HG03342 (cell line): ENCODE results near the gene STAMBPL1.

ENCODE experiments used
- ATAC-seq: cut with Tn5 transposase; IDR thresholded peaks from one replicate; pipeline ENCODE4 v1.9.1; 2021; ENCODE audit warnings: mild to moderate bottlenecking, moderate library complexity; ENCODE audit not compliant: unreplicated experiment

Gene STAMBPL1

DNA sequence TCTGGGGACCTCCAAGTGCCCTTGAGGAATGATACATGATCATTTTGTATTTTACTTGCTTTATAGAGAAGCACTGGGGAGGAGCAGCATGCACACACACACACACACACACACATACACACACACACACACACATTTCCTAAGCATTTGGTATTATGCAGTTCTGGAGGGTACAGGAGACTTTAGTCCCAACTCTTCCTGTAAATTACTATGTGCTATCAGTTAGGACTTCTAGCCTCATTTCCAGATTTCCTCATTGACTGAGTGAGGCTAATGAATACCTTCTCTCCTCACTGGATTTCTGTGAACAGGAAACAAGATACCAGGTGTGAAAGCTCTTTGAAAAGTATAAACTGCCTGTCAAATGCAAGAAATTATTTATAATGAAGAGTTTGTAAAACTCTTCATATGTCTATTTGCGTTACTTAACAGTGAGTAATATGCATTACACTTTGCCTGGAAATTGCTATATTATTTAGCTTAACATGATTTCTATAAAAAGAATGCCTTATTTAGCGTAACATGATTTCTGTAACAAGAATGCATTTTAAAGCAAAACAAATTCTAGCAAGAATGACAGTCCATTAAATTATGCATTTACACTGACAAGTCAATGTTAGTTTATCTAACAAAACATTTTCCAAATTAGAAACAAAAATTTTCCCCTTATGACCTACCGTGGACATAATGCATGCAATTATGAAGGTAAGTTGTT lies 38.3 kb downstream of the STAMBPL1 start:
- ATAC-seq, result no peak

DNA sequence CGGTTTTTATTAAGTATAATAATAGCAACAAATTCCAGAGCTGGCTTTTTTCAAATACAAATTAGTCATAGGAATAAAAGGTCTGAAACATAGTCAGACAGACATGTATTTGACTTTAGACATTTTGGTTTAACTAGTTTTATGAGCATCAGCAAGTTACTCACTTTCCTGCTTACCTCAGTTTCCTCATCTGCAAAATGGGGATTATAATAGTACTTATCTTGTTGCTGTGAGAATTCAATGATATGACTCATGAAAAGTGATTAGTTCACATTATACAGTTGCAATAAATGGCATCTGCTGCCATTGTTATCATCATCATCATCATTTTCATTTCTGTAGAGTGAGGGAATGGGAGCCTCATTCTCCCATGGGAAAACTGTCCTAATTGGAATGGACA lies 39.0 kb downstream of the STAMBPL1 start:
- ATAC-seq, result no peak

GRCh38 chr10:88920198-88920597 lies 40.2 kb downstream of the STAMBPL1 start:
- ATAC-seq, result no peak

GRCh38 chr10:88920986-88921593 lies 41.0 kb downstream of the STAMBPL1 start:
- no peak for ATAC-seq

DNA sequence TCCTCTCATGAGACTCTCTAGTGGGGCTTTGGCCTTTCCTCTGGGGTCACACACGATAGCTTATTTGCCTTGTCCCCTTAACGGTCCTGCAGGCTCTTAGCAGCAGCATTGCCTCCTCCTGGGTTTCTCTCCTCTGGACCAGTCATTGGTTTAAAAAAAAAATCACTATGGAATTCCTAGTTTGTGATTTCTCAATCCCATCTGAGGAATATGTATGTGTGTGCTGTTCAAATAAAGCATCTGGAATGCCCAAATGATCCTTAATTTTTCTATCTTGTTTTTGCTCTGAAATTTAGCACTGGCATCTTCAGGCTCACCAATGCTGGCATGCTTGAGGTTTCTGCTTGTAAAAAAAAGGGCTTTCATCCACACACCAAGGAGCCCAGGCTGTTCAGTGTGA lies 42.0 kb downstream of the STAMBPL1 start:
- no peak for ATAC-seq

DNA sequence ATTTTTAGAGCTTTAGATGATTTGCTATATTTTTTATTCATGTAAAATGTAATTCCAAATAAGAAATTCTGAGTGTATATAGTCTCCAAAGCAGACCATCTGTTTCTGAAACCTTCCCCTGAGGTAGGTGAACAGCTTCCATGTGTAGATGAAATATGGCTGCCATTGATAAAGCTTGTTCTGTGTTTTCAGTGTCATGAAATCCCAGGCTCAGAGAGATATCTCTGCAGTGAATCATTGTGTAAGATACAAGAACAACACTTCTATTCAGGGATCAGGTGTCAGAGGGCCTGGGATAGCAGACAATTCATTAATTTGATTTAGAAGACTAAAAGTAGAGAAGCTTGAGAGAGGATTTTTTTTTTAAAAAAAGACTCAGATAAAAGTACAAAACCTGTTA lies 43.5 kb downstream of the STAMBPL1 start:
- no peak for ATAC-seq

DNA sequence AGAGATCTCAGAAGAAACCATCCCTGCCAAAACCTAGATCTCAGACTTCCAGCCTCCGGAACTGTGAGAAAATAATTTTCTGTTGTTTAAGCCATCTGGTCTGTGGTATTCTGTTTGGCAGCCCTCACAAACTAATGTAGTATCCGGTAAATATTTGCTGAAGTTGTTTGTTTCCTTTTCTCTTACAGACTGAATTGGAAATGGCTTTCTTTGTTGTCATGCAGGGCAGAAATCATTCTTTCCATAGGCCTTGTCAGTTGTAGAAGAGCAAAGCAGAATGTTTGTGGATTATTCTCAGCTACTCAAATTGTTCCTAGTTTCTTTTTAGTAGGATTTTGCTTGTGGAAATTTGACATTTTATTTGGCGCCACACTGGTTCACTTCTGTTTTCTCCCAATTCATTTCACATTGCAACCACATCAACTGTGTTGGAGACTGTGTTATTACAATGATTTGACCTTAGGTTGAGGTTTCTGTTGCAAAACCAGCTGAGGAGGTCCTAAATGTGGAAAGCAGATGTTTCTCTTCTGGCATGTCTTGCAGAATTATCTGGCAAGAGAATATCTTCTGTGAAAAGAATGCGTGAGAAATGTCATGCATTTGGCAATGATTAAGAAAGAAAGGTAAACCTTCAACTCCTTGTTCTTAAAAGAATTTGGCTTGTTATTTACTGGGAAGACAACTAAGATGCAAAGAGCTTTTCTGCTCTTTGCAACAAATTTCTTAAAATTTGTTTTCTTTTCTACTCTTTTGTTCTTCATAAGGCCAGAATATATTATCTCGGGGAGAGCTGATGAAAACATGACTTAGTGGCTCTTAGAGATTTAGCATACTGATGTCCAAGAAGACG lies 46.7 kb downstream of the STAMBPL1 start:
- no peak for ATAC-seq

DNA sequence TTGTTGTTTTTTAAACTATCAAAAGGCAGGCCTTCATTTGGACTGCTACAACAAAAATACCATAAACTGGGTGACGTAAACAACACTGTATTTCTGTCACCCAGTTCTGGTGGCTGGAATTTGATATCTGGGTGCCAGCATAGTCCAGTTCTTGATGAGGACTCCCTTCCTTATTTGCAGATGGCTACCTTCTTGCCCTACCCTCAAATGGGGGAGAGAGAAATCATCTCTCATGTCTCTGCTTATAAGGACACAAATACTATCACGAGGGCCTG lies 47.3 kb downstream of the STAMBPL1 start:
- no peak for ATAC-seq

GRCh38 chr10:88928254-88928653 lies 48.2 kb downstream of the STAMBPL1 start:
- no peak for ATAC-seq

GRCh38 chr10:88931548-88931947 lies 51.5 kb downstream of the STAMBPL1 start:
- ATAC-seq, result no peak

- ATAC-seq, result peak; percentile 8
Observed at GRCh38 chr10:88932029-88932428, 52.0 kb downstream of the STAMBPL1 start.

GRCh38 chr10:88932539-88933256 lies 52.7 kb downstream of the STAMBPL1 start:
- peak; percentile 66 for ATAC-seq

GRCh38 chr10:88933564-88933963 lies 53.5 kb downstream of the STAMBPL1 start:
- ATAC-seq, result no peak

GRCh38 chr10:88934900-88935672 lies 55.0 kb downstream of the STAMBPL1 start:
- no peak for ATAC-seq

DNA sequence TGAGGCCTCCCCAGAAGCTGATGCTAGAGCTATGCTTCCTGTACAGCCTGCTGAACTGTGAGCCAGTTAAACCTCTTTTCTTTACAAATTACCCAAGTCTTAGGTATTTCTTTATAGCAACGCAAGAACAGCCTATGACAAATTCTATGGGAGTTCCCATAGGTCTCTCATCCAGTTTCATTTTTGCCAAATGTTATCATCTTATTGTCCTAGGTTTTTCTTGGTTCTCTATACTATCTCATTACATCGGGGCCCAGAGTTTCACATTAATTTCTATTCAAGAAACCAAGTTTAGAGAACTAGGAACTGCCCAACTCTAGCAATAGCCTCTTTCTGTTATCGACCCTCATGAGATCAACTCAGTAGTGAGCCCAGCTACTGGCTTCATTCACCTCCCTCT lies 56.6 kb downstream of the STAMBPL1 start:
- ATAC-seq, result no peak

- no peak for ATAC-seq
Observed at GRCh38 chr10:88938039-88938438, 58.0 kb downstream of the STAMBPL1 start.

DNA sequence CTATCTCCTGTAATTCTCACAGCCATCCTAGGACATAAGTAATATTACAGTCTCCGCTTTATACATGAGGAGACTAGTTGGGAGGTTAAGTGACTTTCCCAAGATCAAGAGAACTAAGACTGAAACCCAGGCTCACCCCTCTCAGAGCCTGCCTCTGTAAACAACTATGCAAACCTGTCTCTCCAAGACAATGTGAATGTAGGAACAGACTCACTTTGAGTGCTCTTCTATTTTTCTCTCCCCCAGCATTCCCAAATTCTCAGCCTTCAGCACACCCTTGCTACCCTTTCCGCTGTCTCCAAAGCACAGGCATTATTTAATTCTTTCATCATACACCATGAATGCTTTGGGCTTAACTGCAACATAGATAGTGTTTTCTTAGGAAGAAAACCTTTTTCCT lies 58.9 kb downstream of the STAMBPL1 start:
- ATAC-seq, result no peak

DNA sequence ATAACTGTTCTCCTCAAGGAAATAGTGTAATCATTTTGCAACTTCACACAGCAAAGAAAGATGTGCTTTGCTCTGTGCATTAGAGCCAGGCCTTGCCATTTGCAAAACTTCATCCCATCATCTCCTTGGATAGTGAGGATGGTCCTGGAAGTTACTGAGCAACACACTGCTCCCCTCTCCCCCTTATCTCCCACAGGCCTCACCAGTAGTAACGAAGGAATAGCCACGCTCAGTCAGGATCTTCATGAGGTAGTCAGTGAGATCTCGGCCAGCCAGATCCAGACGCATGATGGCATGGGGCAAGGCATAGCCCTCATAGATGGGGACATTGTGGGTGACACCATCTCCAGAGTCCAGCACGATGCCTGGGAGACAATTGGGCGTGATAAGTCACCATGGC lies 61.0 kb downstream of the STAMBPL1 start:
- ATAC-seq, result no peak

DNA sequence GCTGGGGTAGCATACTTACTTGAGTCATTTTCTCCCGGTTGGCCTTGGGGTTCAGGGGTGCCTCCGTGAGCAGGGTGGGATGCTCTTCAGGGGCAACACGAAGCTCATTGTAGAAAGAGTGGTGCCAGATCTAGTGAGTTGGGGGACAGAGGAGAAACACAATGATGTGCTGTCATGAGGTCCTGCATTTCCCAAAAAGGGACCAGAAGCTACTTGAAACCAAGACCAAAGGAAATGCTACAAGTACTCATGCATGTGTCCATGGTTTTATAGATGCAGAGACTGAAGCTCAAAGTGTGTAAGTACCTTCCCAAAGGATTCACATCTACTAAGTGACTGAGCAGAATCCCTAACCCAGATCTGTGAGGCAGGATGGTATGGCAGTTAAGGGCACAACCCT lies 63.7 kb downstream of the STAMBPL1 start:
- no peak for ATAC-seq

DNA sequence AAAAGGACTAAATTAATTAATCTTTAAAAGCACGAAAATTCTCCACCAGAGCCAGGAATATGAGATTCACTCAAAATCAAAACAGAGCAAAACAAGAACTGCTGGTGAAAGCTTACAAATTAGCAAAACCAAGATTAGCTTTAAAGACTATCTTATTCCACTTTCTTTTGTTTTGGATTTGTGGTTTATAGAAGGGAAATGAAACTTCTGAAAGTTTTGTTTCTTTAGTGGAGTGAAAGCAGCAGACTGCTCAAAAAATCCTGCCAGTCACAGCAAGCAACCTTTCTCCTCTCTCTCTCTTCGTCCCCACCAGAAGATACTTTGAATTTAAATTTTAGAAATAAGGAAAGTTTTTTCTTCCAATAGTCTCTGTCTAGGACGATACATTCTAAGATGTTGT lies 64.8 kb downstream of the STAMBPL1 start:
- ATAC-seq, result peak; percentile 61

DNA sequence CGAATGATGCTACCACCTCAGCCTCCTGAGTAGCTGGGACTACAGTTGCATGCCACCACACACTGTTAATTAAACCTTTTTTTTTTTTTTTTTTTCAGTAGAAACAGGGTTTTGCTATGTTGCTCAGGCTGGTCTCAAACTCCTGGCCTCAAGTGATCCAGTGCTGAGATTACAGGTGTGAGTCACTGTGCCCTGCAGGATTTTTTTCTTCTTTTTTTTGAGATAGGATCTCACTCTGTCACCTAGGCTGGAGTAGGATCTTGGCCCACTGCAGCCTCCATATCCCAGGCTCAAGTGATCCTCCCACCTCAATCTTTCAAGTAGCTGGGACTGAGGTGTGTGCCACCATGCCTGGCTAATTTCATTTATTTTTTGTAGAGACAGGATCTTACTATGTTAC lies 66.2 kb downstream of the STAMBPL1 start:
- no peak for ATAC-seq
